HG02938 (cell line): Measurements from ENCODE around the gene FOXL3.

ENCODE experiments used
- ATAC-seq: cut with Tn5 transposase; IDR thresholded peaks from one replicate; pipeline ENCODE4 v1.9.1; 2021; ENCODE audit warnings: mild to moderate bottlenecking, moderate library complexity; ENCODE audit not compliant: unreplicated experiment

The FOXL3 gene

GRCh38 chr7:318878-319661 lies 29.1 kb downstream of the FOXL3 start:
- ATAC-seq: no peak

DNA sequence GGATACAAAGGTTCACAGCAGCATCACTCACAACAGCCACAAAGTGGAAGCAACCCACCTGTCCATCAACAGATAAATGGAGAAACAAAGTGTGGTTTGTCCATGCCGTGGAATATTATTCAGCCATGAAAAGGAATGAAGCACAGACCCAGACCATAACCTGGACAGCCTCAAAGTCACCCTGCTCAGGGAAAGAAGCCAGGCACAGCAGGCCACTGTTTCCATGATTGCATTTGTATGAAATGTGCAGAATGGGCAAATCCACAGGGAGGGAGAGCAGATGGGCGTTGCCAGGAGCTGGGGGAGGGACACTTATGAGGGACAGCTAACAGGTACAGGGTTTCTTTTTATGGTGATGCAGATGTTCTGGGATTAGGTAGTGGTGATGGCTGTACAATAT lies 30.3 kb downstream of the FOXL3 start:
- ATAC-seq: no peak

DNA sequence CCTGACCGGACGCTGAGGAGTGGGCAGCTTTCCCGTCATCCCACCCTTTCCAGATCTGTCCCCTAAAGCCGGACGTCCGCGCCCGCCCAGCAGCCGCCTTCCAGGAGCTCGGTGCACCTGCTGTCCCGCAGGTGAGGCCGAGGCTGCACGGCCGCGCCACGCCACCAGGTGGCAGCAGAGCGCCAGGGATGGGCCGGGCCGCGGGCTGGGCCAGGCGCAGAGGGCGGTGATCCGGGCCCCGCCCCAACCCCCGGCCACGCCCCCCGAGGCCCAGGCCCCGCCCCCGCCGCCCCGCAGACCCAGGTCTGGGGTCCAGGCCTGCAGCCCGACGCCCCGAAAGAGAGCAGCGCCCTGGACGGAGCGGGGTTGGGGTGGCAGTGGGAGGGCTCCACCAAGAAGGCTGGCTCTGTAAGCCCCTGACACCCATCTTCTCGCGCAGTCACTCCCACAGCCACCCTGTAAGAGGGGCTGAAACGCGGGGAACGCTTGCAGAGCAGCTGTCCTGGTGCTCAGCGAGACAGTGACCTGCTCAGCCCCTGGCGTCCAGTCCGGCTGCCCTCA lies 32.2 kb downstream of the FOXL3 start:
- ATAC-seq: no peak

DNA sequence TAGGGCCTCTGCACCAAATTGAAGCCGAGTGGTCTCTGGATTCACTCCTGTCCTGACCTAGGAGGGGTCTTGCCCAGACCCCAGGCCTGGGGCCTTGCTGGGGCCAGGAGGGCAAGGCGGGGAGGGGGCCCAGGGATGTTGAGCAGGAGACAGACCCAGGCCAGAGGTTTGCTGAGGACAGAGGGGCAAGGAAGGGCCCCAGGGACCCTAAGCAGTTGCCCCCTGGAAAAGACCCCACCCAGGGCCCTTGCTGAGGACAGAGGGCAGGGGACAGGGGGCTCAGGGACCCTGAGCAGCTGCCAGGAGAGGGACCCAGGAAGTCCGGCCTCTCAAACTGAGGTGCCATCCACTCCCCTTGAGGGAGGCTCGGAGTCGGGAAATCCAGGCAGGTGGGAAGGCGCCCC lies 32.7 kb downstream of the FOXL3 start:
- ATAC-seq: no peak

DNA sequence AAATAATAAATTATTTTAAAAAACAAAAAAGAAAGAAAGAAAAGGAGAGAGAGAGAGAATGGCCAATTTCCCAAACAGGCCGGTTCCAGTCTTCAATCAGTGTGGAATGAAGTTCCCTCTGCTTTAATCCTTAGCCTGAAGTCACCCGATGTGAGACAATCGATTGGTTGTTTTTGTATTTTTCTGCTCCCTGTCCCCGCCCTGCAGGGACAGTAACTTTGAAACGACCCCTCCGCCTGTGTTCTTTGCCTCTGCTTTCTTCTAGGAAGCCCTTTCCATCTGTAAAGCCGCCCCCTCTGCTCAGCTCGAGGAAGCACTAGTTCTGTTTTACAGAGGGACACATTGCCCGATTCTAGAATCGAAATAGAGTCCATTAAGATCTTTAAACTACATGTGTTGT lies 33.4 kb downstream of the FOXL3 start:
- no peak for ATAC-seq

GRCh38 chr7:324011-324410 lies 34.0 kb downstream of the FOXL3 start:
- no peak for ATAC-seq

DNA sequence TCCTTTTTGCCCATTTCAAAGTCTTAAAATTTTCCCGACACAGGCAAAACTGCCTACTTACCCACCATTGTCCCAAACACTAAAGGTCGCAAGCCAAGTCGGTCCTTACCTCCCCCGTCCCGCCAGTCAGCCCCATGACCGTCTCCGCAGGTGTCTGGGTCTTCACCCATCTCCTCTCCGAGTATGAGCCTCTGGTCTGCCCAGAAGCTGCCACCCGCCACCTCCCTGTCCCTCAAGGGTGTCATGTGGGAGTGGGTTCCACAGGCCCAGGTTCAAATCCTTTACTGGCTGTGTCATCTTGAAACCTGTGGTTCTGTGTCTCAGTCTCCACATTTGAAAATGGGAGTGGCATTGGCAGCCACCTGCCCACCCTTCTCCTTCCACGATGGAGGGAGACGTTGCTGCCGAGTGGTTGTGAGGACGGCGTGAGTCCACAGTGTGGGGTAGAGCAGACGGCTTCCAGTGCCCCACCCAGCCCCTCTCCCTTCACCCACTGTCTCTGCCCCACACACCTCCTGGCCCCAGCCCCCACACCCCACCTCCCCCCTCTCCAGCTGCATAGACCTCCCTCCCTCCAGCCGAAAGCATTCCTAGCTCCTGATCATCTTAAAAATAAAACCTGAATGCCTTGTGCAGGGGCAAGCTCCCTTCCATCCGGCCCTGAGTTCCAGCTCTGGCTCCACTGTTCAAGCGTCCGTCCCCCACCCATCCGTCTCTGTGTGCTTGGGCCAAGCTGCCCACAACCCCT lies 35.3 kb downstream of the FOXL3 start:
- no peak for ATAC-seq

DNA sequence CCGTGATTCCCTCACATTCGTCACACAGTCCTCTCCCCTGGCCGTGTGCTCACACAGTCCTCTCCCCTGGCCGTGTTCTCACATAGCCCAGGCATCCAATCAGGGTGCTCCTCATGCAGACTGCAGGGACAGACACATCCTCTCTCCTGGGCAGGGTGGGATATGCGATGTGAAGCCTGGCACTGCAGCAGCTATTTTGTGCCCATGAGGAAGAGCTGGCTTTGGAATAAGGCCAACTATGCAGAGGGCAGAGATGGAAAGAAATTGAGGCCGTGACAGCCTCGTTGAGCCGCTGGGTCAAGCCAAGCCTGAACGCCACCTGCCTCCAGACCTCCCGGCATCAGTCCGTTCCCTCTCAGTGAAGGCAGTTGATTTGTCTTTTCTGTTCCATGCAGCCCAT lies 35.8 kb downstream of the FOXL3 start:
- ATAC-seq: no peak

DNA sequence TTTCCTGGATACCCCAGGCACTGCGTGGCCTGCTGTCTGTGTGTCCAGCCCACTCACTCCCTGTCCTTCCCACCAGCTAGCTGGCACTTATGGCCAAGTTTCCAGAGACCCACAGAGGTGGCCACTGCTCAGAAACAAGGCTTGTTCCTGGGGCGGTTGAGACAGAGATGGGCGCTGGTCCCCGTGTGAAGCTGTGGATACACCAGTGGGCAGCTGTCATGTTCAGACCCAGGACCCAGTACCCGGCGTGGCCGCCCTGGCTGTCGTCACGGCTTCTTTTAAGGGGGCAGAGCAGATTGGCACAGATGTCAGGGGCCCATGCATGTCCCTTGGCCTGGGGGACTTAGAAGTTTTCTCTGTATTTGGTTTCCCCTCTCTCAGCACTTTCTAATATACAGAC lies 36.3 kb downstream of the FOXL3 start:
- no peak for ATAC-seq

DNA sequence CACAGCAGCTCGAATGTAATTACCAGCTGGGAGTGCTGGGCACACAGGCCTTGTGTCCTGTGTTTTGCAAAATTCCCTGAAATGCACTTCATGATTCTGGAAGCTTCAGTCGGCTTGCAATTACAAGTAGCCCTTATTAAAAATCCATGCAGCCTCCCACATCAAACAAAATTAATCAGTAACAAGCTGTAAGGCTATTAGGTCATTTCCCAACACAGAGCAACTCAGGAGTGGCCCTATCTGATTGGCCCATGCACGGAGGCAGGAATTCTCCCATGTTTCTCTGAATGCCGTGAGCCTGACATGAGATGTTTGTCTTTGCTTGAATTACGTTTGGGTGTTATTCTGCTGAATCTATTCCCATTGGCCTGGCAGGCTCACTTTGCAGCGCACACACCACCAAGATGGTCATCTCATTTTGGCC lies 36.9 kb downstream of the FOXL3 start:
- no peak for ATAC-seq

DNA sequence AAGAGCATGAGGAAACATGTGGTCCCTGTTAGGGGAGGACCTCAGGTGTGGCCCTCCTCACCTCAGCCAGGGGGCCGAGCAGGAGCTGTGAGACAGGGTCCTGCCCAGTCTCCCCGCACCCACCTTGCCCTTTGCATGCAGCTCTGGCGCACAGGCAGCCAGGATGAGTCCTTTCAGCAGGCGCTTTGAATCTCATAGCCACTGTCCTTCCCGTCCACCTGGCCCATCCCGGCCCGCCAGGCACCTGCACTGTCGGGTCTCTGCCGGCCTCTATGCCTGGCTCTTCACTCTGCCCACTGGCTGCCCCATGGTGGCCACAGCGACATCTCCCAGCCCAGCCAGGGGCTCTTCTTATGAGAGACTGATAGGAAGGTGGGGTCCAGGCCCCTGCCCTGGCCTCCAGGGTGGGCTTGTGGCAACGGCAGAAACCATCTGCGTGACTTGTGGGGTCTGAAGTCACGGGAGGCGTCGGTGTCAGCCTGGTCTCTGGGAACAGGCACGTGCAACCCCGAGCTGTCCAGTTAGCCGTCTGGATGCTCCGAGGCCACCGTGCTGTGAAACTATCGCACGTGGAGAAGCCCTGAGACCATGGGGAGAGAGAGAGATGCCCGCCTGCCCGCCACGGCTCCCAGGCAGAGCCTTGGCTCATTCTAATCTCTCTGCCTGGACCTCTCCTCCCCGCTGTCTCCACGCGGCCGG lies 37.4 kb downstream of the FOXL3 start:
- no peak for ATAC-seq

GRCh38 chr7:327991-328702 lies 38.2 kb downstream of the FOXL3 start:
- ATAC-seq: no peak

- ATAC-seq: no peak
These were observed 39.8 kb downstream of the FOXL3 start for GRCh38 chr7:329691-330281.

- ATAC-seq: no peak
These were observed 40.7 kb downstream of the FOXL3 start for GRCh38 chr7:330511-331230.

GRCh38 chr7:332020-332517 lies 42.1 kb downstream of the FOXL3 start:
- no peak for ATAC-seq

DNA sequence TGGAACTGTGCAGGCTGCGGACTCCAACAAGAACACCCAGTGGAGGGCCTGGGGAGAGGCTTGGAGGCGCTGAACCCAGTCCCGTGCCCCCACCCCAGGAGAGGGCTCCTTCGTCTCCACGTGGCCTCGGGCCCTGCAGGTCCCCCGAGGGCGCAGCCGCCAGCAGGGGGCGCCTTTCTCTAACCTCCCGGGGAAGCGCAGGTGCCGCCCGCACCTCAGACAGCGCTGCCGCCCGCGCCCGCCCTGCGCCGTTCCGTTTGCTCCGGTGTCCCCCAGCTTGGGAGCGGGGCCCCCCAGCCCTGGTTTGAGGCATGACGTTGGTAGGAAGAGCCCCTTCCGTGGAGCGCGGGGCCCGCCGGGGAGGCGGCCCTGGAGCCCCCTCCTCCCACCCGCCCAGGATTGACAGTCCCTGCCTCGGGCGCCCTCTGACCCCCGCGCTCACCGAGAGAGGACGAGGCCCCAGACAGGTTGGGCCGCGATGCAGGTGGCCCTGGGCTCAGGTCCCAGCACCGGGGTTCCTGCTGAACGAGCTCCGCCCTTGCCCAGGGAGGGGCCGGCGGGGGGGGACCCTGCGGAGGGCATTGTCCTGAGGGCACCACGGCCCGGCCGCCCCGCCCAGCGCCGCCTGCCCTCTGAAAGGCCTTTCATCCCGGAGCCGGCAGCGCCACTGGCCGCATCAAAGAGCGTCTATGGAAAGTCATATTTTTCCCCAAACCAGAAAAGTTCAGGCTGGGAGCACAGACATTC lies 42.8 kb downstream of the FOXL3 start:
- no peak for ATAC-seq

DNA sequence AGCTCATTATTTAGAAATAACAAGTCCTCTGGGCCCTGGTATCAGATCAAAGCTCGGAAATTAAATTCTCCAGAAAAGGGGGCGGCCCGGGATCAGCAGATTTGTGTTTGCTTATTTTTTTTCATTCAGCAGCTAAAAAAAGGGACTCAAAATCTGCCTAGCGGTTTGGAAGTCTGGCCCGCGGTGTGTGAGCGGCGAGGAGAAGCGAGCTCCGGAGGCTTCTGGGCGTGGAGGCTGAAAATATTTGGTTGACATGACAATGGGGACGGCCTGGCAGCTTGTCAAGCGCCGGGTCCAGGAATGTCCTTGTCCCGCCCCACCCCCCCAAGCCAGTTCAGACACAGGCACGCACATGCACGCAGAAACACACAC lies 43.4 kb downstream of the FOXL3 start:
- ATAC-seq: no peak

GRCh38 chr7:334618-335357 lies 44.8 kb downstream of the FOXL3 start:
- no peak for ATAC-seq
